ENCODE results near the gene LAMA5. TPM values are rescaled to one million over a fixed set of nuclear protein-coding genes. Genes with fewer than 3 reads are reported as not detected.

Gene LAMA5
- total RNA-seq, 1 experiment from 2014 or later, result 63.3 TPM

GRCh38 chr20:62291251-62292066 is 75.7 kb downstream of the LAMA5 start:
- in situ Hi-C loops (cut with HindIII; ENCODE audit: low pct_unique_long_range_greater_than_20kb, low sequenced_read_pairs), result no loop called here
- DNase-seq (ENCODE audit: low read depth), result no peak

GRCh38 chr20:62289898-62290297 is 77.2 kb downstream of the LAMA5 start:
- in situ Hi-C loops (cut with HindIII; ENCODE audit: low pct_unique_long_range_greater_than_20kb, low sequenced_read_pairs), result no loop called here
- no peak for DNase-seq (ENCODE audit: low read depth)

GRCh38 chr20:62289131-62289530 is 78.0 kb downstream of the LAMA5 start:
- in situ Hi-C loops (cut with HindIII; ENCODE audit: low pct_unique_long_range_greater_than_20kb, low sequenced_read_pairs), result no loop called here
- DNase-seq (ENCODE audit: low read depth), result no peak

GRCh38 chr20:62288535-62289105 is 78.5 kb downstream of the LAMA5 start:
- in situ Hi-C loops (cut with HindIII; ENCODE audit: low pct_unique_long_range_greater_than_20kb, low sequenced_read_pairs), result no loop called here
- DNase-seq (ENCODE audit: low read depth), result no peak

GRCh38 chr20:62287759-62288534 is 79.2 kb downstream of the LAMA5 start:
- in situ Hi-C loops (cut with HindIII; ENCODE audit: low pct_unique_long_range_greater_than_20kb, low sequenced_read_pairs), result no loop called here
- DNase-seq (ENCODE audit: low read depth), result no peak

GRCh38 chr20:62287129-62287528 is 80.0 kb downstream of the LAMA5 start:
- in situ Hi-C loops (cut with HindIII; ENCODE audit: low pct_unique_long_range_greater_than_20kb, low sequenced_read_pairs), result no loop called here
- DNase-seq (ENCODE audit: low read depth), result no peak

- in situ Hi-C loops (cut with HindIII; ENCODE audit: low pct_unique_long_range_greater_than_20kb, low sequenced_read_pairs), result no loop called here
- DNase-seq (ENCODE audit: low read depth), result no peak
Observed at GRCh38 chr20:62286493-62287064, 80.5 kb downstream of the LAMA5 start.

GRCh38 chr20:62285722-62286121 is 81.4 kb downstream of the LAMA5 start:
- DNase-seq (ENCODE audit: low read depth), result no peak
- in situ Hi-C loops (cut with HindIII; ENCODE audit: low pct_unique_long_range_greater_than_20kb, low sequenced_read_pairs), result no loop called here

- no peak for DNase-seq (ENCODE audit: low read depth)
- in situ Hi-C loops (cut with HindIII; ENCODE audit: low pct_unique_long_range_greater_than_20kb, low sequenced_read_pairs), result no loop called here
Observed at GRCh38 chr20:62285151-62285550, 82.0 kb downstream of the LAMA5 start.

- DNase-seq (ENCODE audit: low read depth), result no peak
- in situ Hi-C loops (cut with HindIII; ENCODE audit: low pct_unique_long_range_greater_than_20kb, low sequenced_read_pairs), result no loop called here
Observed at GRCh38 chr20:62284448-62284847, 82.7 kb downstream of the LAMA5 start.

GRCh38 chr20:62282877-62283503 is 84.1 kb downstream of the LAMA5 start:
- in situ Hi-C loops (cut with HindIII; ENCODE audit: low pct_unique_long_range_greater_than_20kb, low sequenced_read_pairs), result no loop called here
- DNase-seq (ENCODE audit: low read depth), result no peak

- DNase-seq (ENCODE audit: low read depth), result no peak
- in situ Hi-C loops (cut with HindIII; ENCODE audit: low pct_unique_long_range_greater_than_20kb, low sequenced_read_pairs), result no loop called here
Observed at GRCh38 chr20:62282103-62282502, 85.0 kb downstream of the LAMA5 start.

GRCh38 chr20:62281161-62281933 is 85.8 kb downstream of the LAMA5 start:
- in situ Hi-C loops (cut with HindIII; ENCODE audit: low pct_unique_long_range_greater_than_20kb, low sequenced_read_pairs), result no loop called here
- DNase-seq (ENCODE audit: low read depth), result no peak

- in situ Hi-C loops (cut with HindIII; ENCODE audit: low pct_unique_long_range_greater_than_20kb, low sequenced_read_pairs), result no loop called here
- DNase-seq (ENCODE audit: low read depth), result no peak
Observed at GRCh38 chr20:62280303-62280702, 86.8 kb downstream of the LAMA5 start.

GRCh38 chr20:62277253-62277652 is 89.9 kb downstream of the LAMA5 start:
- no peak for DNase-seq (ENCODE audit: low read depth)
- in situ Hi-C loops (cut with HindIII; ENCODE audit: low pct_unique_long_range_greater_than_20kb, low sequenced_read_pairs), result no loop called here

- no peak for DNase-seq (ENCODE audit: low read depth)
- in situ Hi-C loops (cut with HindIII; ENCODE audit: low pct_unique_long_range_greater_than_20kb, low sequenced_read_pairs), result no loop called here
Observed at GRCh38 chr20:62276439-62276838, 90.7 kb downstream of the LAMA5 start.

- in situ Hi-C loops (cut with HindIII; ENCODE audit: low pct_unique_long_range_greater_than_20kb, low sequenced_read_pairs), result no loop called here
- DNase-seq (ENCODE audit: low read depth), result no peak
Observed at GRCh38 chr20:62275219-62275618, 91.9 kb downstream of the LAMA5 start.

All from Caki2 (cell line).